Neural cell (in vitro differentiated cells): Measurements from ENCODE around the gene AASDH. TPM values are rescaled to one million over a fixed set of nuclear protein-coding genes. Genes with fewer than 3 reads are reported as not detected.

Source experiments
- H2AFZ ChIP-seq: fragments of 200-600, 300-800 bp; sonication (generic), shearing (Covaris generic); 2 replicates; pipeline ENCODE4 v1.6.0; 2014; ENCODE audit warnings: low read depth, mild to moderate bottlenecking, antibody characterized with exemption, low read length, moderate library complexity
- H3F3A ChIP-seq: fragments of 200-600 bp; shearing (Covaris generic); 2 replicates; pipeline ENCODE4 v1.6.1; 2016; ENCODE audit warnings: mild to moderate bottlenecking, moderate library complexity, mixed read lengths, antibody characterized with exemption, low read length; ENCODE audit not compliant: insufficient read depth, poor library complexity, severe bottlenecking
- H3K27ac ChIP-seq: fragments of 200-600, 300-800 bp; sonication (generic), shearing (Covaris generic); 2 replicates; pipeline ENCODE4 v1.5.1; 2014; ENCODE audit warnings: mild to moderate bottlenecking, low read length, moderate library complexity
- H3K27me3 ChIP-seq: fragments of 300-800, 200-600 bp; sonication (generic), shearing (Covaris generic); 2 replicates; pipeline ENCODE4 v1.6.0; 2014; ENCODE audit warnings: mild to moderate bottlenecking, low read depth, low read length, moderate library complexity; ENCODE audit not compliant: insufficient read depth
- H3K36me3 ChIP-seq: fragments of 300-800, 200-600 bp; sonication (generic), shearing (Covaris generic); 2 replicates; pipeline ENCODE4 v1.5.1; 2014; ENCODE audit warnings: mild to moderate bottlenecking, antibody characterized with exemption, low read length, moderate library complexity; ENCODE audit not compliant: insufficient read depth
- H3K4me2 ChIP-seq: fragments of 300-800, 200-600 bp; sonication (generic), shearing (Covaris generic); 2 replicates; pipeline ENCODE4 v1.6.0; 2014; ENCODE audit warnings: mild to moderate bottlenecking, low read length
- H3K4me3 ChIP-seq: fragments of 300-800, 200-600 bp; sonication (generic), shearing (Covaris generic); 2 replicates; pipeline ENCODE4 v1.5.1; 2014; ENCODE audit warnings: mild to moderate bottlenecking, low read length, moderate library complexity
- H3K79me2 ChIP-seq: fragments of 200-600 bp; shearing (Covaris generic); replicated peaks from 2 replicates; pipeline ENCODE4 v1.6.0; 2014; ENCODE audit warnings: mild to moderate bottlenecking, low read length, moderate library complexity; ENCODE audit not compliant: insufficient read depth
- H3K9ac ChIP-seq: fragments of 300-800, 200-600 bp; sonication (generic), shearing (Covaris generic); 2 replicates; pipeline ENCODE4 v1.6.1; 2016; ENCODE audit warnings: mild to moderate bottlenecking, low read length, mixed read lengths
- H3K9me2 ChIP-seq: fragments of 200-600 bp; shearing (Covaris generic); 2 replicates; pipeline ENCODE4 v1.6.1; 2016; ENCODE audit warnings: mild to moderate bottlenecking, low read length, mixed read lengths; ENCODE audit not compliant: insufficient read depth
- H3K9me3 ChIP-seq: fragments of 200-600, 300-800 bp; sonication (generic), shearing (Covaris generic); 2 replicates; pipeline ENCODE4 v1.6.1; 2016; ENCODE audit warnings: mild to moderate bottlenecking, mixed run types, low read length, moderate library complexity, mixed read lengths
- H4K20me1 ChIP-seq: fragments of 200-600 bp; shearing (Covaris generic); 2 replicates; pipeline ENCODE4 v1.6.1; 2016; ENCODE audit warnings: mild to moderate bottlenecking, mixed run types; ENCODE audit not compliant: insufficient read depth
- EP300 ChIP-seq: fragments of 450-650 bp; conservative IDR thresholded peaks from 2 replicates; pipeline ENCODE4 v1.6.1; 2014; ENCODE audit warnings: antibody characterized with exemption, mild to moderate bottlenecking, moderate library complexity; ENCODE audit not compliant: poor library complexity, severe bottlenecking
- EZH2 ChIP-seq: fragments of 200-600, 300-800 bp; shearing (Covaris generic), sonication (generic); IDR thresholded peaks from 2 replicates; pipeline ENCODE4 v1.6.1; 2014; ENCODE audit warnings: antibody characterized with exemption, low read length, borderline replicate concordance, mild to moderate bottlenecking; ENCODE audit not compliant: insufficient read depth, poor library complexity, severe bottlenecking
- MXI1 ChIP-seq: fragments of 450-650 bp; conservative IDR thresholded peaks from 2 replicates; pipeline ENCODE4 v1.6.1; 2014; ENCODE audit warnings: antibody characterized with exemption, mild to moderate bottlenecking; ENCODE audit not compliant: poor library complexity, severe bottlenecking
- POLR2AphosphoS5 ChIP-seq: IDR thresholded peaks from 2 replicates; pipeline ENCODE4 v1.6.1; 2012
- RAD21 ChIP-seq: fragments of 450-650 bp; conservative IDR thresholded peaks from 2 replicates; pipeline ENCODE4 v1.6.1; 2014; ENCODE audit warnings: antibody characterized with exemption, mild to moderate bottlenecking, moderate library complexity
- REST ChIP-seq: IDR thresholded peaks from 2 replicates; pipeline ENCODE4 v1.6.1; 2012; ENCODE audit warnings: borderline replicate concordance
- SMC3 ChIP-seq: fragments of 450-650 bp; conservative IDR thresholded peaks from 2 replicates; pipeline ENCODE4 v1.6.1; 2014; ENCODE audit warnings: antibody characterized with exemption, mild to moderate bottlenecking, moderate library complexity; ENCODE audit not compliant: poor library complexity
- TAF1 ChIP-seq: IDR thresholded peaks from 2 replicates; pipeline ENCODE4 v1.6.1; 2012; ENCODE audit warnings: low read depth
- polyA plus RNA-seq: library from polyadenylated mRNA; depleted of rRNA; stranded (reverse); fragments of >200 nt; gene quantifications from 2 replicates; pipeline ENCODE4 v1.2.3, GENCODE V29; 2014
- TF ChIP-seq, protein P1 (sequence below): fragments of 450-650 bp; IDR thresholded peaks from 2 replicates; pipeline ENCODE4 v1.5.1; 2014; ENCODE audit warnings: antibody characterized with exemption, mild to moderate bottlenecking, moderate library complexity; ENCODE audit not compliant: poor library complexity, severe bottlenecking

Gene AASDH
- polyA plus RNA-seq, 1 donor from 2014 or later, result 21.8 TPM

DNA sequence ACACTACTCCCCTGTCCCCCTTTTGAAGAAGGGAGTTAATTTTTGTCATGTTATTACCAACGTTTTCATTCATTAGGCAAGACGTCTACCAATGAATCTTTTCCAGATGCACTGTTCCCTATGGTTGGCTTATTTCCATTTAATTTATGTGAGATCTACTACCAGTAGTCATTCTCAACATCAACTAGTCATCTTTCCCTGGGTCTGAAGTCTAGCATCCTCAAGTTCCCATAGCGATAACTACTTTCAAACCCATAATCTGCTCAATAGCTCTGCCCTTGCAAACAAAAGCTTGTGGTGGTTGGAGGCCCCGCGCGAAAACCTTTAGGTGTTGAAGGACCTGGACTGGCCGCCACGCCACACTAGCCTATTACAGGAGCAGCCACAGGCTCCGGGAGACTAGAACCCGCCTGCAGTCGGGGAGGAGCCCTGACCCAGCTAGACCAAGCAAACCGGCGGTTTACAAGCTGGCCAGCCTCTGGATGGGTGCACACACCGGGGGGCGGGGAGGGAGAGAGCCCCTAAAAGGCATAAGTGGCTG, 47.4 kb upstream of the AASDH start:
- H3K4me3 ChIP-seq, result peak overlapping the region; percentile 82
- TF ChIP-seq, protein P1, sequence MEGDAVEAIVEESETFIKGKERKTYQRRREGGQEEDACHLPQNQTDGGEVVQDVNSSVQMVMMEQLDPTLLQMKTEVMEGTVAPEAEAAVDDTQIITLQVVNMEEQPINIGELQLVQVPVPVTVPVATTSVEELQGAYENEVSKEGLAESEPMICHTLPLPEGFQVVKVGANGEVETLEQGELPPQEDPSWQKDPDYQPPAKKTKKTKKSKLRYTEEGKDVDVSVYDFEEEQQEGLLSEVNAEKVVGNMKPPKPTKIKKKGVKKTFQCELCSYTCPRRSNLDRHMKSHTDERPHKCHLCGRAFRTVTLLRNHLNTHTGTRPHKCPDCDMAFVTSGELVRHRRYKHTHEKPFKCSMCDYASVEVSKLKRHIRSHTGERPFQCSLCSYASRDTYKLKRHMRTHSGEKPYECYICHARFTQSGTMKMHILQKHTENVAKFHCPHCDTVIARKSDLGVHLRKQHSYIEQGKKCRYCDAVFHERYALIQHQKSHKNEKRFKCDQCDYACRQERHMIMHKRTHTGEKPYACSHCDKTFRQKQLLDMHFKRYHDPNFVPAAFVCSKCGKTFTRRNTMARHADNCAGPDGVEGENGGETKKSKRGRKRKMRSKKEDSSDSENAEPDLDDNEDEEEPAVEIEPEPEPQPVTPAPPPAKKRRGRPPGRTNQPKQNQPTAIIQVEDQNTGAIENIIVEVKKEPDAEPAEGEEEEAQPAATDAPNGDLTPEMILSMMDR, result no peak
- no peak for TF ChIP-seq RAD21
- no peak for TF ChIP-seq TAF1
- TF ChIP-seq MXI1, result no peak
- no peak for TF ChIP-seq EP300
- TF ChIP-seq SMC3, result no peak
- TF ChIP-seq POLR2AphosphoS5, result no peak
- TF ChIP-seq REST, result no peak
- no peak for TF ChIP-seq EZH2
- H3F3A ChIP-seq, result peaks cover 3% of the 10 kb centered on the region
- no peaks in the 10 kb centered on the region for H3K9me2 ChIP-seq
- no peaks in the 10 kb centered on the region for H3K36me3 ChIP-seq
- H2AFZ ChIP-seq, result peak overlapping the region; percentile 58
- peak overlapping the region; percentile 57 for H3K27ac ChIP-seq
- peak overlapping the region; percentile 20 for H3K4me2 ChIP-seq
- H3K27me3 ChIP-seq, result no peaks in the 10 kb centered on the region
- H3K79me2 ChIP-seq, result peaks cover 44% of the 10 kb centered on the region
- H4K20me1 ChIP-seq, result no peaks in the 10 kb centered on the region
- no peaks in the 10 kb centered on the region for H3K9me3 ChIP-seq
- peak overlapping the region; percentile 55 for H3K9ac ChIP-seq

DNA sequence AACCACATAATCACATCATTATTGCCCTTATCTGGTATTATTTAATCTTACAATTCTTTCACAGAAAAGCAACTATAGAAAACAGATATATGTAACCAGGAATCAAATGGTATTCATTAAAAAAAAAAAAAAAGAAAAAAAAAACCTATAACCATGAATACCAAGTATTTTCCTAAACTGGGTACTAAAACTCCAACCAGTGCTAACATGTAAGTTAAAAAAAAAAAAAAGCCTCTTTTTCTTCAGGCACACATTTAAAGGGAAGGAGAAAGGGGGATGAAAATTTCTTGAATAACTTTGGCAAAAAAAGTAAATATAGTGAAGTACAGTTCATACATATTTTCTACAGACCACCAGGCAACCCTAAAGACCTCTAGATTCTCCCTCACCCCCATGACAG, 46.0 kb upstream of the AASDH start:
- Histone ChIP-seq H3K9me2 (no peaks in the 10 kb centered on the region), H3K4me2 (no peak overlapping the region), H4K20me1 (no peaks in the 10 kb centered on the region), H3K27me3 (no peaks in the 10 kb centered on the region), H3F3A (peaks cover 3% of the 10 kb centered on the region), H3K9me3 (no peaks in the 10 kb centered on the region), H3K79me2 (peaks cover 31% of the 10 kb centered on the region), H2AFZ (no peak overlapping the region), H3K9ac (no peak overlapping the region), H3K36me3 (no peaks in the 10 kb centered on the region), H3K27ac (no peak overlapping the region), H3K4me3 (no peak overlapping the region)
- TF ChIP-seq SMC3 (no peak), TAF1 (no peak), MXI1 (no peak), EP300 (no peak), REST (no peak)
- TF ChIP-seq, protein P1, result no peak
